ELR (cell line): Measurements from ENCODE around the gene IL1RN.
A peak's percentile ranks its signal among the peaks of the same experiment; 100 is the strongest.

Source experiments
- DNase-seq: peaks from one replicate; pipeline ENCODE4 v3.0.0-alpha.2; 2015; ENCODE audit warnings: low read depth

IL1RN gene

GRCh38 chr2:113104054-113104611 lies 23.3 kb upstream of the IL1RN start:
- no peak for DNase-seq

- DNase-seq = peak; percentile 57
Observed at GRCh38 chr2:113105047-113105785, 22.2 kb upstream of the IL1RN start.

GRCh38 chr2:113111121-113111520 lies 16.3 kb upstream of the IL1RN start:
- DNase-seq = no peak

- no peak for DNase-seq
Observed at GRCh38 chr2:113111823-113112287, 15.5 kb upstream of the IL1RN start.

GRCh38 chr2:113112441-113112840 lies 15.0 kb upstream of the IL1RN start:
- DNase-seq = no peak

GRCh38 chr2:113112871-113113270 lies 14.5 kb upstream of the IL1RN start:
- DNase-seq = no peak

GRCh38 chr2:113113807-113114206 lies 13.6 kb upstream of the IL1RN start:
- DNase-seq = no peak

GRCh38 chr2:113114224-113114945 lies 13.0 kb upstream of the IL1RN start:
- DNase-seq = no peak

GRCh38 chr2:113114996-113115395 lies 12.4 kb upstream of the IL1RN start:
- no peak for DNase-seq

GRCh38 chr2:113116100-113116958 lies 11.1 kb upstream of the IL1RN start:
- no peak for DNase-seq

- DNase-seq = peak; percentile 23
Observed at GRCh38 chr2:113117541-113118262, 9.7 kb upstream of the IL1RN start.

GRCh38 chr2:113118263-113118657 lies 9.1 kb upstream of the IL1RN start:
- DNase-seq = no peak

- DNase-seq = no peak
Observed at GRCh38 chr2:113119111-113119510, 8.3 kb upstream of the IL1RN start.

GRCh38 chr2:113120861-113121260 lies 6.5 kb upstream of the IL1RN start:
- no peak for DNase-seq

- no peak for DNase-seq
Observed at GRCh38 chr2:113122364-113122763, 5.0 kb upstream of the IL1RN start.

GRCh38 chr2:113123726-113124125 lies 3.7 kb upstream of the IL1RN start:
- DNase-seq = no peak

- DNase-seq = peak; percentile 69
Observed at GRCh38 chr2:113124181-113124961, 3.0 kb upstream of the IL1RN start.

- DNase-seq = peak; percentile 33
Observed at GRCh38 chr2:113124984-113125855, 2.2 kb upstream of the IL1RN start.

GRCh38 chr2:113127646-113128570 lies 510 bp downstream of the IL1RN start:
- DNase-seq = no peak
